H1 (cell line): Measurements from ENCODE around the gene MFSD2B. TPM values are rescaled to one million over a fixed set of nuclear protein-coding genes. Genes with fewer than 3 reads are reported as not detected.

Experiments used
- CTCF ChIA-PET: fragments of 300-600 bp; sonication (Branson Sonifier 250); formaldehyde crosslinking; loops from one replicate; lab custom pipeline; 2021; ENCODE audit not compliant: partially characterized antibody; lab: Charles Lee
- POLR2A ChIA-PET: fragments of 300-600 bp; sonication (Branson Sonifier 250); formaldehyde crosslinking; loops from one replicate; lab custom pipeline; 2021; ENCODE audit warnings: inconsistent platforms; ENCODE audit not compliant: partially characterized antibody; lab: Charles Lee
- DNase-seq, 2 experiments: peaks; one replicate each; pipeline versions ENCODE4 v3.0.0 to v3.0.0-alpha.2; 2010 to 2022; ENCODE audit warnings: low spot score in 2 of 2, low read depth in 1 of 2, mixed read lengths in 1 of 2
- FAIRE-seq: peaks from 2 replicates; lab custom pipeline; 2011; peaks lifted over from hg19 to GRCh38; lab: Jason Lieb, UNC
- H2AFZ ChIP-seq: 2 replicates; pipeline ENCODE4 v1.8.1; 2012; ENCODE audit warnings: low read length, inconsistent platforms
- H2AK5ac ChIP-seq: 2 replicates; pipeline ENCODE4 v1.6.1; 2013; ENCODE audit warnings: low read depth, low read length
- H2BK120ac ChIP-seq: replicated peaks from 2 replicates; pipeline ENCODE3; 2013; ENCODE audit warnings: low read depth, low read length, inconsistent platforms
- H2BK12ac ChIP-seq: 2 replicates; pipeline ENCODE4 v1.6.1; 2013; ENCODE audit warnings: low read depth, low read length
- H2BK15ac ChIP-seq: 2 replicates; pipeline ENCODE4 v1.6.1; 2013; ENCODE audit warnings: low read length
- H2BK20ac ChIP-seq: 2 replicates; pipeline ENCODE4 v1.6.1; 2013; ENCODE audit warnings: low read length
- H2BK5ac ChIP-seq: 2 replicates; pipeline ENCODE4 v1.6.1; 2013; ENCODE audit warnings: low read depth, low read length
- H3K14ac ChIP-seq: 2 replicates; pipeline ENCODE4 v1.6.1; 2013; ENCODE audit warnings: inconsistent platforms; ENCODE audit not compliant: insufficient read length
- H3K18ac ChIP-seq: 2 replicates; pipeline ENCODE4 v1.6.1; 2013; ENCODE audit warnings: low read length; ENCODE audit errors: extremely low read depth
- H3K23ac ChIP-seq: 2 replicates; pipeline ENCODE4 v1.6.1; 2013; ENCODE audit warnings: inconsistent platforms; ENCODE audit not compliant: insufficient read length
- H3K23me2 ChIP-seq: 2 replicates; pipeline ENCODE4 v1.6.1; 2013; ENCODE audit warnings: low read depth, low read length
- H3K27ac ChIP-seq: 2 replicates; pipeline ENCODE4 v1.6.1; 2011; ENCODE audit warnings: low read depth, low read length, inconsistent platforms
- H3K27me3 ChIP-seq, 4 experiments: replicated peaks in 1 of 4; 1 replicate in 1 of 4; 2 replicates in 3 of 4; pipeline versions ENCODE4 v1.6.1 to v1.8.1; 2011 to 2013; ENCODE audit warnings: low read length in 3 of 4, mild to moderate bottlenecking in 3 of 4, inconsistent platforms in 2 of 4, mixed read lengths in 2 of 4, moderate library complexity in 1 of 4; ENCODE audit not compliant: control insufficient read depth in 3 of 4, insufficient read depth in 3 of 4; ENCODE audit errors: extremely low read depth in 1 of 4
- H3K36me3 ChIP-seq, 4 experiments: 2 replicates each; pipeline versions ENCODE4 v1.6.1 to v1.8.1; 2011 to 2013; ENCODE audit warnings: mild to moderate bottlenecking in 4 of 4, low read length in 3 of 4, moderate library complexity in 2 of 4, control low read depth in 1 of 4, inconsistent platforms in 1 of 4; ENCODE audit not compliant: insufficient read depth in 4 of 4, control insufficient read depth in 2 of 4
- H3K4ac ChIP-seq: replicated peaks from 2 replicates; pipeline ENCODE3; 2013; ENCODE audit warnings: low read length, low read depth, mixed read lengths, inconsistent platforms; ENCODE audit not compliant: insufficient read length
- H3K4me1 ChIP-seq, 4 experiments: replicated peaks in 1 of 4; 1 replicate in 1 of 4; 2 replicates in 3 of 4; pipeline versions ENCODE4 v1.6.1 to v1.8.1; 2011 to 2013; ENCODE audit warnings: low read length in 3 of 4, inconsistent platforms in 2 of 4, mixed read lengths in 1 of 4; ENCODE audit not compliant: insufficient read depth in 4 of 4, control insufficient read depth in 3 of 4
- H3K4me2 ChIP-seq, 2 experiments: 2 replicates each; pipeline versions ENCODE4 v1.6.1 to v1.8.1; 2011 to 2013; ENCODE audit warnings: low read depth in 2 of 2, low read length in 2 of 2, control low read depth in 1 of 2, inconsistent platforms in 1 of 2, mild to moderate bottlenecking in 1 of 2; ENCODE audit not compliant: insufficient read depth in 1 of 2
- H3K4me3 ChIP-seq, 4 experiments: fragments of 200-600, 300-600 bp in 1 of 4; sonication (generic), shearing (Covaris generic), sonication (Bioruptor Twin) in 1 of 4; 2 replicates each; pipeline versions ENCODE4 v1.5.1 to v1.8.1; 2011 to 2016; ENCODE audit warnings: low read length in 4 of 4, low read depth in 3 of 4, control low read depth in 2 of 4, inconsistent platforms in 2 of 4, mild to moderate bottlenecking in 2 of 4, mixed read lengths in 1 of 4, moderate library complexity in 1 of 4; ENCODE audit not compliant: insufficient read depth in 2 of 4; ENCODE audit errors: extremely low read depth in 1 of 4
- H3K56ac ChIP-seq: replicated peaks from 2 replicates; pipeline ENCODE3; 2013; ENCODE audit warnings: low read depth, mild to moderate bottlenecking, mixed read lengths, low read length, inconsistent platforms; ENCODE audit not compliant: insufficient read length
- H3K79me1 ChIP-seq: 2 replicates; pipeline ENCODE4 v1.6.1; 2013; ENCODE audit warnings: low read depth, low read length, control low read depth
- H3K79me2 ChIP-seq, 2 experiments: 2 replicates each; pipeline versions ENCODE4 v1.6.1 to v1.8.1; 2012 to 2013; ENCODE audit warnings: low read length in 2 of 2, mild to moderate bottlenecking in 2 of 2, inconsistent platforms in 1 of 2; ENCODE audit not compliant: insufficient read depth in 2 of 2, control insufficient read depth in 1 of 2
- H3K9ac ChIP-seq, 4 experiments: replicated peaks in 1 of 4; 1 replicate in 1 of 4; 2 replicates in 3 of 4; pipeline versions ENCODE4 v1.6.1 to v1.8.1; 2011 to 2013; ENCODE audit warnings: low read depth in 3 of 4, low read length in 3 of 4, control low read depth in 2 of 4, mild to moderate bottlenecking in 2 of 4, moderate library complexity in 2 of 4, inconsistent platforms in 1 of 4; ENCODE audit errors: extremely low read depth in 1 of 4
- H3K9me3 ChIP-seq, 2 experiments: 2 replicates each; pipeline versions ENCODE4 v1.6.1 to v1.8.1; 2012 to 2013; ENCODE audit warnings: mild to moderate bottlenecking in 2 of 2, moderate library complexity in 2 of 2, control low read depth in 1 of 2, inconsistent platforms in 1 of 2, low read depth in 1 of 2, low read length in 1 of 2, mixed read lengths in 1 of 2; ENCODE audit not compliant: insufficient read depth in 2 of 2
- H4K20me1 ChIP-seq, 2 experiments: replicated peaks in 1 of 2; 2 replicates each; pipeline versions ENCODE3 to v1.8.1; 2011 to 2013; ENCODE audit warnings: inconsistent platforms in 2 of 2, low read length in 2 of 2, mild to moderate bottlenecking in 1 of 2; ENCODE audit not compliant: insufficient read depth in 2 of 2, control insufficient read depth in 1 of 2
- H4K5ac ChIP-seq: 2 replicates; pipeline ENCODE4 v1.6.1; 2013; ENCODE audit warnings: low read length, low read depth, mixed read lengths, inconsistent platforms; ENCODE audit not compliant: insufficient read length
- H4K8ac ChIP-seq: 2 replicates; pipeline ENCODE4 v1.8.0; 2013; ENCODE audit warnings: mild to moderate bottlenecking, moderate library complexity, low read length, inconsistent platforms; ENCODE audit not compliant: insufficient read depth; ENCODE audit errors: extremely low read depth
- H4K91ac ChIP-seq: replicated peaks from 2 replicates; pipeline ENCODE3; 2013; ENCODE audit warnings: low read length, mixed read lengths, inconsistent platforms; ENCODE audit not compliant: insufficient read length
- ATF3 ChIP-seq: IDR thresholded peaks from 2 replicates; pipeline ENCODE4 v1.6.1; 2011; ENCODE audit warnings: low read depth, mild to moderate bottlenecking, low read length; ENCODE audit not compliant: insufficient read depth
- CREB1 ChIP-seq: IDR thresholded peaks from 2 replicates; pipeline ENCODE4 v1.6.1; 2012; ENCODE audit warnings: inconsistent platforms
- HDAC2 ChIP-seq, 2 experiments: fragments of 300-600 bp in 1 of 2; sonication (generic) in 1 of 2; IDR thresholded peaks; 2 replicates each; pipeline ENCODE4 v1.6.1; 2011 to 2012; ENCODE audit warnings: low read depth in 2 of 2, low read length in 2 of 2, mild to moderate bottlenecking in 2 of 2, moderate library complexity in 2 of 2, borderline replicate concordance in 1 of 2, inconsistent platforms in 1 of 2
- JUN ChIP-seq: IDR thresholded peaks from 2 replicates; pipeline ENCODE4 v1.6.1; 2011; ENCODE audit warnings: low read depth, mild to moderate bottlenecking, improper control_type of control experiment, low read length
- JUND ChIP-seq: IDR thresholded peaks from 2 replicates; pipeline ENCODE4 v1.6.1; 2011; ENCODE audit warnings: mild to moderate bottlenecking, improper control_type of control experiment, low read length
- NANOG ChIP-seq: IDR thresholded peaks from 2 replicates; pipeline ENCODE4 v1.6.1; 2011; ENCODE audit warnings: low read length, low read depth, mild to moderate bottlenecking, inconsistent platforms; ENCODE audit not compliant: insufficient read depth, poor library complexity, severe bottlenecking
- RFX5 ChIP-seq: IDR thresholded peaks from 2 replicates; pipeline ENCODE4 v1.6.1; 2011; ENCODE audit warnings: low read depth, low read length, improper control_type of control experiment, borderline replicate concordance
- SAP30 ChIP-seq: fragments of 300-600 bp; sonication (generic); IDR thresholded peaks from 2 replicates; pipeline ENCODE4 v1.7.1; 2012; ENCODE audit warnings: low read length, moderate library complexity, mild to moderate bottlenecking, inconsistent platforms; ENCODE audit not compliant: insufficient read depth, insufficient replicate concordance
- TBP ChIP-seq: IDR thresholded peaks from 2 replicates; pipeline ENCODE4 v1.6.1; 2011; ENCODE audit warnings: low read depth, low read length, improper control_type of control experiment
- ZNF274 ChIP-seq: IDR thresholded peaks from 2 replicates; pipeline ENCODE4 v1.7.0; 2012; ENCODE audit warnings: low read length, borderline replicate concordance; ENCODE audit errors: extremely low read depth
- WGBS, 2 experiments: shearing (Covaris generic) in 1 of 2; methylation state at CpG; one replicate each; pipeline versions ENCODE4 v1.1.6 to v1.1.7; 2013 to 2015; ENCODE audit warnings: low lambda C conversion rate in 2 of 2, mixed read lengths in 2 of 2, inconsistent platforms in 1 of 2, low coverage in 1 of 2, missing lambda C conversion rate in 1 of 2; ENCODE audit not compliant: insufficient replicate concordance in 2 of 2, insufficient coverage in 1 of 2, insufficient read length in 1 of 2; ENCODE audit errors: extremely low coverage in 1 of 2, missing lambda C conversion rate in 1 of 2; 5-methylcytosine and 5-hydroxymethylcytosine counted together
- polyA plus RNA-seq, 7 experiments: library from polyadenylated mRNA; depleted of rRNA in 3 of 7; stranded (reverse) in 5 of 7; unstranded in 2 of 7; fragments of >200 nt in 5 of 7; fragments of 200-250 nt in 2 of 7; gene quantifications; 1 replicate in 5 of 7; 2 replicates in 1 of 7; 4 replicates in 1 of 7; pipeline versions ENCODE4 v1.2.1 to v1.2.3, GENCODE V29; 2011 to 2013; ENCODE audit warnings: missing spikeins in 2 of 7, mixed read lengths in 2 of 7
- total RNA-seq: library from RNA; stranded (reverse); fragmentation: NEBNext Ultra II Directional; extraction: Animal tissue kit (Norgen Biotek cat#: 25700); gene quantifications from 2 replicates; pipeline ENCODE4 v1.2.1, GENCODE V29; 2021

Gene MFSD2B
- total and polyA plus RNA-seq, 2 of the 8 experiments (the other 6 are each of a cell fraction or from before 2014, with no cell fraction given) = 0.33 to 0.48 TPM

GRCh38 chr2:23976883-23977282 lies 33.0 kb upstream of the MFSD2B start:
- H3K4me3 ChIP-seq = no peak overlapping the region
- H3K9me3 ChIP-seq = no peaks in the 10 kb centered on the region
- H3K18ac ChIP-seq = no peak overlapping the region
- no peak overlapping the region for H3K4me2 ChIP-seq
- no peaks in the 10 kb centered on the region for H3K79me2 ChIP-seq
- no peaks in the 10 kb centered on the region for H4K20me1 ChIP-seq
- POLR2A ChIA-PET = no interaction called here
- H3K56ac ChIP-seq = no peak overlapping the region
- no peaks in the 10 kb centered on the region for H3K23me2 ChIP-seq
- H2AK5ac ChIP-seq = no peak overlapping the region
- WGBS, 2 experiments = 94% methylated on average over 8 of the region's 8 CpGs; no CpG with 5 or more reads in 1 of the 2 experiments
- H2BK5ac ChIP-seq = no peak overlapping the region
- peaks cover 0 to 25% (median 10%) of the 10 kb centered on the region in 4 experiments; a peak in 5 of 8 replicates for H3K36me3 ChIP-seq
- H3K9ac ChIP-seq = no peak overlapping the region
- TF ChIP-seq SAP30 = no peak
- no peak for TF ChIP-seq CREB1
- no peak for TF ChIP-seq JUND
- TF ChIP-seq ATF3 = no peak
- no peak for TF ChIP-seq HDAC2 (IDR thresholded peaks at IDR 0.05; ENCODE audit: borderline replicate concordance in 1 of 2, low read depth in 2 of 2, low read length in 2 of 2)
- no peak for TF ChIP-seq TBP
- no peak for TF ChIP-seq RFX5
- TF ChIP-seq JUN = no peak
- TF ChIP-seq ZNF274 = no peak
- TF ChIP-seq NANOG = no peak
- H3K79me1 ChIP-seq = no peaks in the 10 kb centered on the region
- H3K4me1 ChIP-seq = no peaks in the 10 kb centered on the region
- H3K27ac ChIP-seq = no peak overlapping the region
- DNase-seq = no peak
- H4K91ac ChIP-seq = no peak overlapping the region
- no peak for FAIRE-seq
- H4K5ac ChIP-seq = no peak overlapping the region
- no peak overlapping the region for H3K23ac ChIP-seq
- H3K14ac ChIP-seq = no peak overlapping the region
- CTCF ChIA-PET = no interaction called here
- no peak overlapping the region for H3K4ac ChIP-seq
- H3K27me3 ChIP-seq = no peaks in the 10 kb centered on the region
- H2BK20ac ChIP-seq = no peak overlapping the region
- H2BK120ac ChIP-seq = no peak overlapping the region
- no peak overlapping the region for H2BK15ac ChIP-seq
- no peak overlapping the region for H4K8ac ChIP-seq
- H2AFZ ChIP-seq = no peak overlapping the region
- H2BK12ac ChIP-seq = no peak overlapping the region
